Heart right ventricle (tissue), 16 donors: ENCODE results near the gene ELAVL4. TPM values are rescaled to one million over a fixed set of nuclear protein-coding genes. Genes with fewer than 3 reads are reported as not detected.

ENCODE experiments used
- ATAC-seq, 8 donors: fragments of 200-7000 bp; cut with Tn5 transposase; one replicate each; pipeline ENCODE4 v1.9.1; 2020; ENCODE audit warnings: mild to moderate bottlenecking in 8 of 8, moderate library complexity in 8 of 8, moderate number of reproducible peaks in 1 of 8
- DNase-seq, 2 donors: peaks; one replicate each; pipeline ENCODE4 v3.0.0-alpha.2; 2020
- H3K27ac ChIP-seq, 10 donors: fragments of 200-600 bp; sonication (generic) in 2 of 10; one replicate each; pipeline versions ENCODE4 v1.5.0 to v1.8.0; 2020 to 2022; ENCODE audit warnings: mild to moderate bottlenecking in 3 of 10
- H3K27me3 ChIP-seq, 7 donors: fragments of 200-600 bp; one replicate each; pipeline ENCODE4 v1.8.0; 2021 to 2022; ENCODE audit warnings: mild to moderate bottlenecking in 2 of 7
- H3K36me3 ChIP-seq, 9 donors: fragments of 200-600 bp; sonication (generic) in 1 of 9; one replicate each; pipeline versions ENCODE4 v1.5.0 to v1.8.0; 2020 to 2022; ENCODE audit warnings: mild to moderate bottlenecking in 2 of 9
- H3K4me1 ChIP-seq, 9 donors: fragments of 200-600 bp; sonication (generic) in 1 of 9; one replicate each; pipeline versions ENCODE4 v1.5.0 to v1.8.0; 2020 to 2022; ENCODE audit warnings: mild to moderate bottlenecking in 4 of 9
- H3K4me3 ChIP-seq, 10 donors: fragments of 200-600 bp; sonication (generic) in 2 of 10; one replicate each; pipeline versions ENCODE4 v1.5.0 to v1.8.0; 2020 to 2022; ENCODE audit warnings: mild to moderate bottlenecking in 7 of 10, moderate library complexity in 2 of 10
- H3K9me3 ChIP-seq, 11 donors: fragments of 200-600 bp in 10 of 11; sonication (generic) in 2 of 11; one replicate each; pipeline versions ENCODE4 v1.5.0 to v1.8.0; 2013 to 2022; ENCODE audit warnings: mild to moderate bottlenecking in 2 of 11, control low read depth in 1 of 11, moderate library complexity in 1 of 11
- WGBS, 2 donors: extraction: QIAGEN DNeasy Blood & Tissue Kit; methylation state at CpG; one replicate each; pipeline ENCODE4 v1.1.7; 2013; ENCODE audit warnings: inconsistent platforms in 1 of 2; 5-methylcytosine and 5-hydroxymethylcytosine counted together
- intact Hi-C, 10 donors: fragments of 100-400 bp; cut with DNase I; formaldehyde crosslinking; loops; one replicate each; pipeline versions ENCODE4 v1.11.1 to v1.14.2; 2022
- polyA plus RNA-seq, 2 donors: library from polyadenylated mRNA; stranded (reverse); fragments of 200-250 nt; gene quantifications; one replicate each; pipeline ENCODE4 v1.2.3, GENCODE V29; 2013
- total RNA-seq, 10 donors: library from RNA; stranded (reverse); fragmentation: NEBNext Ultra II Directional in 3 of 10; extraction: Animal tissue kit (Norgen Biotek cat#: 25700) in 3 of 10; gene quantifications; one replicate each; pipeline versions ENCODE4 v1.2.1 to v1.2.4, GENCODE V29; 2021 to 2023
- TF ChIP-seq, protein P1 (sequence below), 9 donors: fragments of 200-600 bp; sonication (generic) in 2 of 9; IDR thresholded peaks; one replicate each; pipeline versions ENCODE4 v1.5.0 to v1.8.0; 2021 to 2022; ENCODE audit warnings: antibody characterized with exemption in 9 of 9, mild to moderate bottlenecking in 5 of 9, moderate library complexity in 1 of 9
- donor health status: Arrhythmogenic right ventricular cardiomyopathy.
- donor health status: ischemic (EF 13 %, LVEDD 7.1; RV severe dilation, severe dysfunction).
- donor health status: healthy with polysubstance abuse.
- donor health status: DM: no; HTN: yes; CAD: no.
- donor health status: DM: no; HTN: no; CAD: no.
- donor health status: ischemic (EF 25% LVEDD 6.9; RV normal size, moderate dysfunction).
- donor health status: ischemic (EF 25% LVEDD 5.7; RV mildly dilated, moderate dysfunction).
- donor health status: healthy.
- donor health status: DM: yes; HTN: yes; CAD: no.
- donor health status: Ischemic cardiomyopathy.
- donor health status: ischemic (EF 35%, LVEDD 5.7; RV mildly dilated, moderate dysfunction).
- donor health status: nonischemic (EF 11% LVEDD 7.7; RV severe dilation, severe dysfunction).
- donor health status: DM: yes; HTN: yes; CAD: no.
- donor health status: PGD.
- donor health status: ischemic (EF 29% LVEDD 5.4; RV normal size, mild dysfunction).
- donor health status: nonischemic (EF 23%, LVEDD 6.1; RV moderate dilation, normal function).

ELAVL4 gene
- total and polyA plus RNA-seq, 12 donors = 0.03 to 0.49 (median 0.09) TPM; not detected in 9

DNA sequence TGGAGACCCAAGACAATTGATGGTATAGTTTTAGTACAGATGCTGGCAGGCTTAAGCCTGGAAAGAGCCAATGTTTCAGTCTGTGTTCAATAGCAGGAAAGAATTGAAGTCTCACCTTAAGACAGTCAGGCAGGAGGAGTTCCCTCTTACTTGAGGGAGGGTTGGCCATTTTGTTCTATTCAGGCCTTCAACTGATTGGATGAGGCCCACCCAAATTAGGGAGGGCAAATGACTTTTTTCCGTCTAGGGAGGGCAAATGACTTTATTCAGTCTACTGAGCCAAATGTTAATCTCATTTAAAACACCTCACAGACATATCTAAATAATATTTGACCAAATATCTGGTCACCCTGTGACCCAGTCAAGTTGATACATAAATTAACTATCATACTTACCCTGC, 31.4 kb upstream of the ELAVL4 start:
- no peak for ATAC-seq
- WGBS, 2 donors = 64 to 84% methylated on average over 1 of the region's 1 CpG
- intact Hi-C loops = no loop called here

DNA sequence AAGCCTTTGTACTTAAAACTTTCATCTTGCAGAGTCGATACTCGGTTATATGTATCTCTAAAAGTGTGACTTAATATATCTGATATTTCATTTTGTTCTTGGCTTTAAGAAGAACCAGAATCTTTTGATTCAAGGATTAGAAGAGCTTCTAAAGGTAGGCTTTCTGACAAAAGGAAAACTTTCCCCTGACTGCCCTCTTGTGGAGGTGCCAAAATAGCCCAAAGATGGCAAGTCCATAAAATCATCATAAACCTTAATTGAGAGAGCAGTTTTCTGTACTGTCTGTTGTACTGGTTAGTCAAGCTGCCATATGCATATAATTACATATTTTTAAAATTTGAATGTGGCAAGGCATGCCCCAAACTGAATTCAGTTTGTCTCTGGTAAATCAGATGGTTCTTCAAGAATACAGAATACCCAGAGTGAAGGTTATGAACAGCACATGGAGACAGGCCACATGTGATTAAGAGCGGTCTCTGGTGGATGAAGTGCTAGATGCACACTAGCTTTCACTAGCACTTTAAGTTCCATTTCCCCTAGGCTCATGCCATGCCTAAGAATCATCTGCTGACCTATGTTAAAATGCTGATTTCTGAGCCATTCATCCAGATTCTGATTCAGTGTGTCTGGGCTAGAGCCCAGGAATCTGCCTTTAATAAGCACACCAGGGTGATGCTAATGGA, 27.7 kb upstream of the ELAVL4 start:
- Histone ChIP-seq H3K27me3 (no peaks in the 10 kb centered on the region), H3K27ac (no peak overlapping the region), H3K36me3 (no peaks in the 10 kb centered on the region), H3K4me3 (no peak overlapping the region), H3K9me3 (no peaks in the 10 kb centered on the region), H3K4me1 (no peaks in the 10 kb centered on the region)
- ATAC-seq (no peak), DNase-seq (no peak)
- intact Hi-C loops = no loop called here
- TF ChIP-seq, protein P1, sequence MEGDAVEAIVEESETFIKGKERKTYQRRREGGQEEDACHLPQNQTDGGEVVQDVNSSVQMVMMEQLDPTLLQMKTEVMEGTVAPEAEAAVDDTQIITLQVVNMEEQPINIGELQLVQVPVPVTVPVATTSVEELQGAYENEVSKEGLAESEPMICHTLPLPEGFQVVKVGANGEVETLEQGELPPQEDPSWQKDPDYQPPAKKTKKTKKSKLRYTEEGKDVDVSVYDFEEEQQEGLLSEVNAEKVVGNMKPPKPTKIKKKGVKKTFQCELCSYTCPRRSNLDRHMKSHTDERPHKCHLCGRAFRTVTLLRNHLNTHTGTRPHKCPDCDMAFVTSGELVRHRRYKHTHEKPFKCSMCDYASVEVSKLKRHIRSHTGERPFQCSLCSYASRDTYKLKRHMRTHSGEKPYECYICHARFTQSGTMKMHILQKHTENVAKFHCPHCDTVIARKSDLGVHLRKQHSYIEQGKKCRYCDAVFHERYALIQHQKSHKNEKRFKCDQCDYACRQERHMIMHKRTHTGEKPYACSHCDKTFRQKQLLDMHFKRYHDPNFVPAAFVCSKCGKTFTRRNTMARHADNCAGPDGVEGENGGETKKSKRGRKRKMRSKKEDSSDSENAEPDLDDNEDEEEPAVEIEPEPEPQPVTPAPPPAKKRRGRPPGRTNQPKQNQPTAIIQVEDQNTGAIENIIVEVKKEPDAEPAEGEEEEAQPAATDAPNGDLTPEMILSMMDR (IDR thresholded peaks at IDR 0.05) = peak in 7 of 9 donors; percentile 19 to 36 (median 31)
- 61 to 67% methylated on average over 3 of the region's 3 CpGs for WGBS, 2 donors

More for the DNA sequence above, 31.4 kb upstream of the ELAVL4 start:
- Histone ChIP-seq H3K9me3 (no peaks in the 10 kb centered on the region), H3K27me3 (no peaks in the 10 kb centered on the region), H3K4me1 (no peaks in the 10 kb centered on the region), H3K4me3 (no peak overlapping the region), H3K36me3 (no peaks in the 10 kb centered on the region), H3K27ac (no peak overlapping the region)
- no peak for DNase-seq
- TF ChIP-seq, protein P1 (IDR thresholded peaks at IDR 0.05) = no peak

DNA sequence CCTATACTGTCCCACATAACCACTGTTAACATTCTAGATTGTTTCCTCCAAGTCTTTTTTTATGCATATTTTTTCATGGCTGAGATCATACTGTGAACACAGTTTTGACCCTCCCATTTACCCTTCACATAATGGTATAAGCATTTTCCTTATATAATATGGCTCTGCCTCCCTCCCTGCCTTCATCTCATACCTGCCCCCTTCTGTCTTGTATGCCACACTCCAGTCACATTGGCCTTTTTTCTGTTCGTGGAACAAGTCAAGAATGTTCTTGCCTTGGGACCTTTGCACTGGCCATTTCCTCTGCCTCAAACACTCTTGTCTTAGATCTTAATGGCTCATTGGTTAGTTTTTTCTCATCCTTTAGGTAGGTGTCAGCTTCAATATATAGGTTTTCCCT, 24.3 kb upstream of the ELAVL4 start:
- Histone ChIP-seq H3K36me3 (no peaks in the 10 kb centered on the region), H3K9me3 (no peaks in the 10 kb centered on the region), H3K4me3 (no peak overlapping the region), H3K4me1 (no peaks in the 10 kb centered on the region), H3K27me3 (no peaks in the 10 kb centered on the region), H3K27ac (no peak overlapping the region)
- WGBS, 2 donors = 42 to 56% methylated on average over 1 of the region's 1 CpG
- DNase-seq = no peak
- no peak for ATAC-seq
- intact Hi-C loops = no loop called here
- TF ChIP-seq, protein P1 (IDR thresholded peaks at IDR 0.05) = no peak

DNA sequence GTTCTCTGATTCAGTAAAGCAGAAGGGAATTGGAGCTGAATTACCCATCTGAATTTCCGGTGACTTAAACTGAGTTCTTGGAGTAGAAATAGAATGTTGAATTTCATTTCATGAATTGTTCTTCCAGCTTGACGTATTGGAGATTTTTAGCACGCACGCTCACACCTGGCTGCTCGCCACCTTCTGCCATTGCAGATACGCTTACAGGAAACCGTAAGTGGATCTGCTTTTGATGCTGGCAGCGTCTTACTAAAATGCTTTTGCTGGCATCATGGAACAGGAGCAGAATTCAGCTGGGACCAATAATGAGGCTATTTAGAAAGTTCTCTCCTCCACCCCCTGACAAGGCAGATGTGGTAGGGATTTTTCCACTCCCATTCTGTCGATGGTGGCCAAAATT, 17.7 kb upstream of the ELAVL4 start:
- ATAC-seq (no peak), DNase-seq (no peak)
- Histone ChIP-seq H3K4me1 (no peaks in the 10 kb centered on the region), H3K27me3 (peaks cover 0 to 11% (median 0%) of the 10 kb centered on the region in 7 donors), H3K27ac (no peak overlapping the region), H3K9me3 (no peaks in the 10 kb centered on the region), H3K4me3 (no peak overlapping the region), H3K36me3 (no peaks in the 10 kb centered on the region)
- intact Hi-C loops = no loop called here
- TF ChIP-seq, protein P1 (IDR thresholded peaks at IDR 0.05) = no peak
- WGBS, 2 donors = 87 to 88% methylated on average over 9 of the region's 9 CpGs
